Measurements from ENCODE around the gene SPG11.
"Not testable (repeated sequence)": the region's sequence is repeated elsewhere in the genome, so short reads cannot be mapped to it uniquely, and the experiment has no call there.

Gene SPG11

DNA sequence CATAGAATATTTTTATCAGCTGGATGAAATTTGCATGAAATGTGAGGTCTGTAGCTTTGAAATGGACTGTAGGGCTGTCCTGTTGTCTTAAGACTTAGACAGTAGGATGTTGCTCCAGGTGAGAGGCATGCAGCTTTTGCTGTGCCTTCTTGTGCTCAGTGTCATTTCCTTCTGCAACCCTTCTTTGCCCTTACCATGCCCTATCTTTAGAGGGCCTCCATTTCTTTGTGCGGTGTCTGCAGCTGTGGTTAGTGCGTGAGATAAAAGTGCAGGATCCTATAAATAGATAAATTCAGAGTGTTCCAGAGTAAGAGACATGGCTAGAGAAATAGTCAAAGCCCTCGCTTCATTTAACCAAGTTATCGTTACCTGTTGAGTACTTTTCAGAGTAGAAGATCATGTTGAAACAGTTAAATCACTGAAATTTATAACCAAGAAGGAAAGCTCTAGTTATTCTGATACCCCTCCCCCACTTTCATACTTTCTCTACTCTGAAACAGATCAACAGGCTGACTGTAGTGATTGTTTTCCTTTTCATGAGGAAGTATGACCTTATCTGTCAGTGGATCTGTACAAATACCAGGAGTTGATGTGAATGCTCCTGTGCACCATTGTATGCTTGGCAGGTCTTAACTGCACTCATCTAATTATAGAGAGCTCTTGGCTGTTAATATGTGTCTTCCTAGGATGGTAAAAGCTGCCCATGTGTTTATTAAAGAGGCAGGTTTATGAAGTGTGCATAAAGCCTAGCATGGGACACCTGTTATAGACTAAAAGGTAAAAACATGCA, 108.3 kb downstream of the SPG11 start:
- no peak for TF ChIP-seq CTCF (IDR thresholded peaks at IDR 0.05; ENCODE audit: insufficient read depth, missing control alignments)
- DNase-seq (ENCODE audit: insufficient read length, low spot score) (no peak), FAIRE-seq (no peak)

DNA sequence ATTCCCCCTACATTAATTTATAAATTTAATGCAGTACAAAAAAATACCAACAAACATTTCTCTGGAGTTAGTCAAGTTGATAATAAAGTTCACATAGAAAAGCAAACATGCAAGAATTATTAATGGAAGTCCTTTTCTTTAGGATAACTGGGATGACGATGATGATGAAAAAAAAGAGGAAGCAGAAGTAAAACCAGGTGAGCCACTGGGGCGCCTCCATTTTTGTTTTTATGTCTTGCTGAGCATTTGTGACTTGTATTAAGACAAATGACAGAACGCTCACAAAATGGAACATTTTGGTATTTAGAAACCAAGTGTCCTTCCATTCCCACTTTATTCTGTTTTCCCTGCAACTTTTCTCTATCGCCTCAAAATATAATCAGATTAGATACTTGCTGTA, 112.7 kb downstream of the SPG11 start:
- no peak for TF ChIP-seq CTCF (IDR thresholded peaks at IDR 0.05; ENCODE audit: insufficient read depth, missing control alignments)
- FAIRE-seq (no peak), DNase-seq (ENCODE audit: insufficient read length, low spot score) (no peak)

- DNase-seq (ENCODE audit: insufficient read length, low spot score) (no peak), FAIRE-seq (no peak)
- peak; percentile 12 for TF ChIP-seq CTCF (IDR thresholded peaks at IDR 0.05; ENCODE audit: insufficient read depth, missing control alignments)
Measured at GRCh38 chr15:44550256-44550655, 113.2 kb downstream of the SPG11 start.

DNA sequence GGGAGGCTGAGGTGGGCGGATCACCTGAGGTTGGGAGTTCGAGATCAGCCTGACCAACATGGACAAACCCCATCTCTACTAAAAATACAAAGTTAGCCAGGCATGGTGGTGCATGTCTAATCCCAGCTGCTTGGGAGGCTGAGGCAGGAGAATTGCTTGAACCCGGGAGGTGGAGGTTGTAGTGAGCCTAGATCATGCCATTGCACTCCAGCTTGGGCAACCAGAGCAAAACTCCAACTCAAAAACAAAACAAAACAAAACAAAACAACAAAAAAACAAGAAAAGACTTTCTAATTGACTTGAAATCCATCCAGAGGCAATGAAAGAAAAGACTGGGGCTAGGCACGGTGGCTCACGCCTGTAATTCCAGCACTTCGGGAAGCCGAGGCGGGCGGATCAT, 114.3 kb downstream of the SPG11 start:
- DNase-seq (ENCODE audit: insufficient read length, low spot score); FAIRE-seq: not testable (repeated sequence)

DNA sequence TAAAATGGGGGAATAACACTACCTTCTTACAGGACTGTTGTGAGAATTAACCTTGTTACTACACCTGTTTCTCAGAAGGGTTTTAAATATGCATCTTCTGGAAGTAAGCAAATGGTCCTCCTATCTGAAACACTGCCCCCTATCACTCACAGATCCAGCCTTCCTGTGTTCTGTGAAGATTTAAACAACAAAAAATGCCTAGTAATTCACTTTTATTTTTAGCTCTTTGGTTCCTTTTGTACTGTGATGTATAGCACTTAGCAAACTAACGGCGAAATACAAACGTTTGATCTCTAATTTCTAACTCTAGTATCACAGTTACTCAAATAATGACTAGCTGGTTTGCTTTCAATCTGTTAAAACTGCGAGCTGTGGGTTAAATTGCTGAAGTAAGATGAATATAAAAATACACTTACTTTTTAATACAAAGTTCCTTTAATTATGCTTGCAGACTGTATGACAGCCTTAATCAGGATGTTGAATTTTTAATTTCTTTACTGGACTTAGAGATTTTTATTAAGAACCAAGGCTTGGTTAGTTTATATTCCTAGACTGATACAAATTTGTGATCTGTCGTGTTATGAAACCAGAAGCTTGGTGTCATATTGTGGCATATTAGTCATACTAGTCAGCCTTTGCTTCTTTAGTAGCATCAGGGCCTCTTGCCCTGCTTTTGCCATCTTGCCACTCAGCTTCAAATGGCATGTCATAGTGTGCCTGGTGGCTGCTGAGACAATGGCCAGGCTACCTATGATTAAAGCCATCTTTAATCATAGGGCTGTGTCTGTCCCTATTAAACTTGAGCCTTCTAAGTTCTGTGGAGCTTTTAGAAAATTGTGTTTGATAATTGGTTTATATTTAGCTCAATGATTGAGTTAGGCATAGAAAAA, 117.3 kb downstream of the SPG11 start:
- FAIRE-seq (no peak), DNase-seq (ENCODE audit: insufficient read length, low spot score) (no peak)
- peak; percentile 21 for TF ChIP-seq CTCF (IDR thresholded peaks at IDR 0.05; ENCODE audit: insufficient read depth, missing control alignments)

DNA sequence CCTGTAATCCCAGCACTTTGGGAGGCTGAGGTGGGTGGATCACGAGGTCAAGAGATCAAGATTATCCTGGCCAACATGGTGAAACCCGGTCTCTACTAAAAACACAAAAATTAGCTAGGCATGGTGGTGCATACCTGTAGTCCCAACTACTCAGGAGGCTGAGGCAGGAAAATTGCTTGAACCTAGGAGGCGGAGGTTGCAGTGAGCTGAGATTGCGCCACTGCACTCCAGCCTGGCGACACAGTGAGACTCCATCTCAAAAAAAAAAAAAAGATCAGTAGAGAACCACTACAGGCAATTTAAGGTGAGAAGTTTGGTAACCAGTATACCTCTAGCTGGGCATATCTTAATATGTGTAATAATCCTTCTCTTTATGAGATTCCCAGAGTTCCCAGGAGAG, 118.7 kb downstream of the SPG11 start:
- not testable (repeated sequence) for DNase-seq (ENCODE audit: insufficient read length, low spot score); FAIRE-seq

DNA sequence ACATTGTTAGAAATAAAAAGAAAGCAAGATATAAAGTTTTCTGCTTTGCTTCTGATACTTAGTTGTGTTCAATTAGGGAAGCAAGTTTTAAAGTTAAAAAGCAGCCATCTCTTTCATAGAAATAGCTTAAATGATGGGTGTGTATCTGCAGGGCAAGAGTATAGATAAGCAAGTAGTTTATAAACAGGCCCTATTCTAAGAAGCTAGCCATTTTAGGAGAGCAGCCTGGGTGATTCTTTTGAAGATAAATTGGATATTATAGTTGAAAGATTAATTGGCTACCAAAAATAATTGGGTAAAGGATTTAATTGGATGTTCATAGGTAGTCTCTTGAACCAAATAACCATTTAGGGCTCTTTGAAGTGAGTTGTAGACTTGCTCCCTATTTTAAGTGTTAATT, 120.9 kb downstream of the SPG11 start:
- FAIRE-seq (no peak), DNase-seq (ENCODE audit: insufficient read length, low spot score) (no peak)
- TF ChIP-seq CTCF (IDR thresholded peaks at IDR 0.05; ENCODE audit: insufficient read depth, missing control alignments), result no peak
